Stimulated activated CD8-positive, alpha-beta memory T cell treated with anti-CD3 and anti-CD28 coated beads, Interleukin-7, amount 100 ng/mL, for 4 hours (primary cell): ENCODE data around the gene SIT1.
A peak's percentile ranks its signal among the peaks of the same experiment; 100 is the strongest.
"Not testable (repeated sequence)": the region's sequence is repeated elsewhere in the genome, so short reads cannot be mapped to it uniquely, and the experiment has no call there.

Source experiments
- DNase-seq, 2 donors: peaks; one replicate each; pipeline ENCODE4 v3.0.0-alpha.2; 2020; ENCODE audit warnings: low read depth in 2 of 2

Gene SIT1

DNA sequence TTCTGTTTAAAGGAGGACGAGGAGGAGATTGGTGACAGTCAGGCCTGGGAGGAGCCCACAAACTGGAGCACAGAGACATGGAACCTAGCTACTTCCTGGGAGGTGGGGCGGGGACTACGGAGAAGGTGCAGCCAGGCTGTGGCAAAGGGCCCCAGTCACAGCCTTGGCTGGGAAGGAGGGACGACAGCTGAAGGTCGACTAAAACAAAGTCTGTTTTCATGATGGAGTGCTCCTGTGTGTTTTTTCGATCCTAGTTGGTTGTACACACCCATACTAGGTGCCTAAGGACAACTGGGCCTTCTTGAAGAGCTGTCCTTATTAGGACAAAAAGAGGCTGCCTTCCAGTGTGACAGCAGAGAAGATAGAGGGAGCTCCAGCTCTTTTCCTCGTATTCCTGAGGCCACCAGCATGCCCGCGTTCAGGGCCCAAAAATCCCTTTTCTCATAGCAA lies 10.3 kb upstream of the SIT1 start:
- DNase-seq = no peak

DNA sequence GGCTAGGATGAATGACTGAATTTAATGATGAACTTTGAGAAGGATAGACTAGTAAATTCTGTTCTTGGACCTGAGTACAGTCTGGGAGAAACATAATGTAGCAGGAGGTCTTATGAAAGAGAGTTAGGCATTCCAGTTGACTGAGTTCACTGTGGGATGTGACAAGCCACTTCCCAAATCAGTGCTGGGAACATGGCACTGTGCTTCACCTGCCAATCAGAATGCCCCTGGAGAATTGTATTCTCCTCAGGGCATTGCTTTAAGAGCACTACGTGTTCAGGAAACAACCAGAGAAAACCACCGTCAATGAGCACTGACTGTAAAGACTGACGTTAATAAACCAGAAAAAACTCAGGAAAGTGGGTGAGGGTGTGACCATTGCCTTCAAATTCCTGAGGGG lies 8.6 kb upstream of the SIT1 start:
- DNase-seq = no peak

DNA sequence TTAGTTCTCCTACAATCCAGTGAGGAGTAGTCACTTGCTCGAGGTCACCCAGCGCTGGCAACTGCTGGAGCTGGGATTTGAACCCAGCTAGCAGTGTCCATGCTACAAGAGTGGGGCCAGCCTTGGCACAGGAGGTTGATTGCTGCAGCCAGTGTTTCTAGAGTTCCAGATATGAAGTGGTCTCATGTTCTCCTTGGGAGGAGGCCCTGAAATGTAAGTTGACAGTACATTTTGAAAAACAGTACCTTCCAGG lies 8.2 kb upstream of the SIT1 start:
- DNase-seq = no peak

DNA sequence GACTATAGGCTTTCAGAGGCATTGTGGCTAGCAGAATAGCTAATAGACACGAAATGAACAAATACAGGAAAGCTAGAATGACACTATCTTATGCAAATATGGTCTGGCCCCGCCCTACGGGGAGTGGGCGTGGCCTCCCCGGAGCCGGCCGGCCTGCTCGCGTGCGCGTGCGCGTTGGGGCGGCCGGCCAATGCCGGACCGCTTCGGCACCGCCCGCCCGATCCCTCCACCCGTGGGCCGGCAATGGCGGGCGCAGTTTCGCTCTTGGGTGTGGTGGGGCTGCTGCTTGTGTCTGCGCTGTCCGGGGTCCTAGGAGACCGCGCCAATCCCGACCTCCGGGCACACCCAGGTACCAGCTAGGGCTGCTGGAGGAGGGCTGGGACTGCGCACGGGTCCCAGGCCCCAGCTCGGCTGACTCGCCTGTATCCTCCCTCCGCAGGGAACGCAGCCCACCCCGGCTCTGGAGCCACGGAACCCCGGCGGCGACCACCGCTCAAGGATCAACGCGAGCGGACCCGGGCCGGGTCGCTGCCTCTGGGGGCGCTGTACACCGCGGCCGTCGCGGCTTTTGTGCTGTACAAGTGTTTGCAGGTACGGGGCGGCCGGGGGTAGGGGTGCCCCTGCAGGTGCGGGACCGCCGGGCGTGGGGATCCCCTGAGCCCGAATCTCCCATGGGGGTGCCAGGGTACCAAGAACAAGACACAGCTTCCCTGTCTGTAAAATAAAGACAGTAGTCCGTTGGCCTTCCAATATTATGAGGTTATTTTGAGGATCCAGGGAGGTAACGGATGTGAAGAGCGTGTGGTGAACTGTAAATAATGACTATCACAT lies 7.6 kb upstream of the SIT1 start, which contains the start of gene CCDC107:
Gene CCDC107, plus strand, starts transcription at position 156 of the 831 bp plus-strand sequence. Its CDS starts 88 bp downstream, at position 244.
- peak; percentile 58 to 77 for DNase-seq

DNA sequence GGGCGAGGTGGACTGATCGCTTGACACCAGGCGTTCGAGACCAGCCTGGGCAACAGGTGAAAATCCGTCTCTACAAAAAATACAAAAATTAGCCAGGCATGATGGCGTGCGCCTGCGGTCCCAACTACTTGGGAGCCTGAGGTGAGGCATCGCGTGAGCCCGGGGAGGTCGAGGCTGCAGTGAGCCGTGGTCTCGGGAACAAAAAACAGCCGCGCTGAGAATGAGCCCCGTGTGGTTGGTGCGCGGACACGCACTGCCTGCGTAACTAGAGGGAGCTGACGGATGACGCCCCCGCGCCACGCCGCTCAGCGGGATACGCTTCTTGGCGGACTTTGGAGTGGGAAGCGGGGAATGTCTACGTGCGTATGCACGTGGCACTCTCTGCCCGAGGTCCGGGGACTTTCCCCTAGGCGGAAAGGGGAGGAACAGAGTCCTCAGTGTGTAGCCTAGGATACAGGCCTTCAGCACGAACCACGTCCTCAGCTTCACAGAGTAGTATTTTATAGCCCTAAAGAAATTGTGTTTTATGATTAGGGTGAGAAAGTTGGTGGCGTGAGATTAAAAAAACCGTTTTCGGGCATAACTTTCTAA lies 6.9 kb upstream of the SIT1 start, which contains the start of gene RMRP:
Gene RMRP, minus strand, starts transcription at position 474 of the 591 bp plus-strand sequence.
- DNase-seq = peak; percentile 92 to 94

DNA sequence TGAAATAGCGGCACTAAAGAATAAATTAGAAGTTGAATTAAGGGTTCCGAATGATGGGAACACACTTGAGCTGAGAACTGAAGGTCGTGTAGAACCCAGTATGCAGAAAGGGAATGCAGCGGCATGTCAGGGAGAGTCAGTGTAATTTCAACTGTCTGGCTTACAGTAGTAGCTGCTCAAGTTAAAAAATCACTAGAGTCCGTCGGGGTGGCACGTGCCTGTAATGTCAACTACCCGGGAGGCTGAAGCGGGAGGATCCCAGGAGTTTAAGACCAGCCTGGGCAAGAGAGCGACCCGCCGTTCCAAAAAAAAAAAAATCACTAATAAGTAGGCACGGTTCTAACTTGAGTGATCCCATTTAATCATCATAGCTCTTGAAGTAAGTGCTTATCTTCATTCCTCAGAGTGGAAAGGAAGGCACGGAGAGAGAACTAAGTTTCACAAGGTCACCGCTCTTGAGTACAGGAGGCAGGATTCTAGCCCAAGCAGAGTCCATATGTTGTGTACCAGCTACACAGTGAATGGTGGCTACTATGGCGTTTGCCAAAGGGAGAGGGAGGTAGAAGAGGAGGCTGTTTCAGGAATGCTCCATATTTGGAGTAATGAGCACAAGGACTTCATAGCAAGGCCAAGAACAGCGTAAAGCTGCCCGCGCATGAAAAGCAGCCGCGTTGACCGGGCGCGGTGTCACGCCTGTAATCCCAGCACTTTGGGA lies 6.3 kb upstream of the SIT1 start:
- no peak for DNase-seq

DNA sequence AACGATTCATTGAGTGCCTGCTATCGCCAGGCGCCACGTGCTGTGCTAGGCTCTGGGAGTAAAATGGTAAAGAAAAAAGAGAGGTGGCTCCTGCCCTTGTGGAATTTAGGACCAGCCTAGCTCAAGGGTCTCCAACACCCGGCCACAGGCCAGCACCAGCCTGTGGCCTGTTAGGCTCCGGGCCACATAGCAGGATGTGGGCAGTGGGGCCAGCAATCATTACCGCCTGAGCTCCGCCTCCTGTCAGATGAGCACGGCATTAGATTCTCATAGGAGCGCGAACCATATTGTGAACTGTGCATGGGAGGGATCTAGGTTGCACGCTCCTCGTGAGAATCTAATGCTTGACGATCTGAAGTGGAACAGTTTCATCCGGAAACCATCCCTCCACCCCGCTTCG lies 5.6 kb upstream of the SIT1 start:
- no peak for DNase-seq

DNA sequence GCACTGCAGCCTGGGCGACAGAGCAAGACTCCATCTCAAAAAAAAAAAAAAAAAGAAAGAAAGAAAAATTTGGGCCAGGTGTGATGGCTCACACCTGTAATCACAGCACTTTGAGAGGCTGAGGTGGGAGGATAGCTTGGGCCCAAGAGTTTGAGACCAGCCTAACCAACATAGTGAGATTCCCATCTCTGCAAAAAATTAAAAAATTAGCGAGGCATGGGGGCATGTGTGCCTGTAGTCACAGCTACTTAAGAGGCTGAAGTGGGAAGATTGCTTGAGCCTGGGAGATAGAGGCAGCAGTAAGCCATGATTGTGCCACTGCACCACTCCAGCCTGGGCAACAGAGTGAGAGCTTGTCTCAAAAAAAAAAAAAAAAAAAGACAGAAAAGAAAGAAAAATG lies 2.9 kb upstream of the SIT1 start:
- no peak for DNase-seq

DNA sequence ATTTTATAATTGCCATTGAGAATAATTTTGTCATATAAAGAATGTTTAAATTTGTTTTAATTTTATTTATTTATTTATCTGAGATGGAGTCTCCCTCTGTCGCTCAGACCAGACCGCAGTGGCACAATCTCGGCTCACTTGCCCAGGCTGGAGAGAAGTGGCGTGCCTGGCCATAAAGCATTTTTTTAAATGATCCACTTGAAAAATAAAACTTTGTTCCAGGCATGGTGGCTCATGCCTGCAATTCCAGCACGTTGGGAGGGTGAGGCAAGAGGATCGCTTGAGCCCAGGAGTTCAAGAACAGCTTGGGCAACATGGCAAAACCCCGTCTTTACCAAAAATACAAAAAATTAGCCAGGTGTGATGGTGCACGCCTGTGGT lies 2.1 kb upstream of the SIT1 start:
- no peak for DNase-seq

DNA sequence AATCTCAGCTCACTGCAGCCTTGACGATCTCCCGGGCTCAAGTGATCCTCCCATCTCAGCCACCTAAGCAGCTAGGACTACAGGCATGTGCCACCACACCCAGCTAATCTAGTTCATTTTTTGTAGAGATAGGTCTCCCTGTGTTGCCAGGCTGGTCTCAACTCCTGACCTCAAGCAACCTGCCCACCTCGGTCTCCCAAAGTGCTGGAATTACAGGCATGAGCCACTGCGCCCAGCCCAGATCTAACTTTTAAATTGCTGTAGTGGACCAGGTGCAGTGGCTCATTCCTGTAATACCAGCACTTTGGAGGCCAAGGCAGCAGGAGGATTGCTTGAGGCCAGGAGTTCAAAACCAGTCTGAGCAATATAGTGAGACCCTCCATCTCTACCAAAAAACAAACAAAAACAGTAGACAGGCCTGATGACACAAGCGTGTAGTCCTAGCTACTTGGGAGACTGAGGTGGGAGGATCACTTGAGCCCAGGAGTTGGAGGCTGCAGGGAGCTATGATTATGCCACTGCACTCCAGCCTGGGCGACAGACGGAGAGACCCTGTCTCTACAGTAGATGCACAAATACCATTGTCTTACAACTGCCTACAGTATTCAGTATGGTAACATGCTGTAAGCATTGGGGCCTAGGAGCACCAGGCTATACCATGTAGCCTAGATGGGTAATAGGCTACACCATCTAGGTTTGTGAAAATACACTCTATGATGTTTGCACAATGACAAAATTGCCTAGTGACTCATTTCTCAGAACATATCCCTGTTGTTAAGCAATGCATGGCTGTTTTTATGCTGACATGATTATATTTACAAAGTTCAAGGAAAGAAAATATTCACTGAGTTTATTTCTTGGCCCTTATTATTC lies 1.5 kb upstream of the SIT1 start:
- no peak for DNase-seq

DNA sequence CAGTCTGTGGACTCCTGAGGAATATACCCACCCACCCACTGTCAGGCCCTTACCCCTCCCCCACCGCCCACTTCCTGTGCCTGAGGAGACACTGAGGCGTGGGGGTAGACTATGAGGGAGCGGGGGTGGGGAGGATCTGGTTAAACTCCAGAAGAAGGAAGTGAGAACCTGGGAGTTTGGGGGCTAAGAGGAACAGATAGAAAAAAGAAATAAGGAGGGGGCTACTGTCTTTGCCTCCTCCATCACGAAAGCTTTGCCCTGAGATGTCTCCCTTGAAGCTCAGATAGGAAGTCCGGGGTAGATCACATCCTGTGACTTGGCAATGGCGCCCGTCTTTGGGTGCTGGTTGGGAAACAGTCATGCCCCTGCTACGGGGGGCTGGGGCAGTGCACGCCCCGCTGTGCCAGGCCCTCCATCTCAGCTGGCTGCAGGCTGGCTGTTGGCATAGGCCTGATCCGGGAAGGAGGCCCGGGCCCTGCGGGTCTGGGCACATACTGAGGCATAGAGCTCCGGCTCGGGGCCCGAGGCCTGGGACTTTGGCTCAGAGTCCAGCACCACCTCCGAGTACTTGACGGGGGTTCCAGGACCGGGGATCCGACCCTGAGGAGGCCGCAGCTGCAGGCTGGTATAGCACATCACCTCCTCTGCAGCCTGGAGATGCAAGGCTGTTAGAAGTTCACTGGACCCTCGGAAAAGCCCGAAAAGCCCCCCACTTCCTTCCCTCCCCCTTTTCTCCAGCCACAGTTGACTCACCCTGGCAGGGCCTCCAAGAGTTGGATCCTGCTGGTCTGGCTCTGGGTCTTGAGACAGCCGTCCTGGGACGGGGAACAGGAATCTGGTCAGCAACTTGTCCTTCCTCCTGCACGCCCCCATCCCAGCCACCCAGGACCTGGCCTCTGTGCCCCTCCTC lies 1.0 kb downstream of the SIT1 start:
- no peak for DNase-seq

DNA sequence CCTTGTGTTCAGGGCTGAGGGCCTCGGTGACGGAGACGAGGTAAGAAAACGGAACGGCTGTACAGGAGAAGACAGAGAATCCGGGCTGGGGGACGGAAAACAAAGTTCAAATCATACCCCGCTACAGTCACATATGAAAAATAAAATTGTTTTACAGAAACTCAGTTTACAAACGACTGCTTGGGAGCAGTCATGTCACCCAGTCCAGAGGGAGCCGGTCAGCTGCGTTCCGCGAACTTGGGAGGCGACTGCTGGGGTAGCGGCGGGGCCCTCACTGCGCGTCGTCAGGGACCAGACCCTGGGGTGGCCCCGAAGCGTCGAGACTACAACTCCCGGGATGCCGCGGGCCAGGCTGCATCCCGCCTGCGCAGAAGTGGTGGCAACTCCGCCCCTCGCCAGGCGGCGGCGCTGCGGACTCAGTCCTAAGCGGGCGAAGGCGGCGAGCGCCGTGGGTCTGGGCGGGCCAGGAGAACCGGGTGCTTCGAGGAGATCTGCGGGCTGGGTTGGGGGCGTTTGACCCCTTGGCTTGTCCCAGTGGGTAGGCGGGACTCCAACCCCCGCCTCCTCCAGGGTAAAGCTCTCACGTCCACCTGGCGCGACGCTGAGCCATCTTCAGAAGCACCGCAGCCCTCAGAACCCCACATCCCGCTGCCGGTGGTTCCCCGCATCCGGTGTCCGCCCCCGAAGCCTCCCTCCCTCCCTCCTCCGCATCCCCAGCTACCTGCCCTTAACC lies 4.0 kb downstream of the SIT1 start:
- peak; percentile 78 to 85 for DNase-seq

DNA sequence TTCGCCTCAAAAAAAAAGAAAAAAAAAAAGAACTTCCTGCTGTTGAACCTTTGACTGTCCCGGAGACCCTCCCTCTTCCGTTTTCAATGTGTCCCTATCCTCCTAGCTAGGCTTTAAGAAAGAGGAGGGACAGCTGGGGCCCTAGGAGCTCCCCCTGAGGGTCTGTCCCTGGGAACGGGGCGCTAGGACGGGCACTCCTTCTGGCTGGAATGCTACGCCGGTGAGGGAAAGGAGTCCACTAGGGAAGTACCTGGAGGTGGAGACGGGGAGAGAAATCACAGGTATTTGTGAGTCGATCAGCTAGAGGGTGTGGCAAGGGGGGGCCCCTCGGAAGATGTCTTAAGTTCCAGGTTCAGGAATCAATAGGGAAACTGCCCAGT lies 4.6 kb downstream of the SIT1 start:
- no peak for DNase-seq

DNA sequence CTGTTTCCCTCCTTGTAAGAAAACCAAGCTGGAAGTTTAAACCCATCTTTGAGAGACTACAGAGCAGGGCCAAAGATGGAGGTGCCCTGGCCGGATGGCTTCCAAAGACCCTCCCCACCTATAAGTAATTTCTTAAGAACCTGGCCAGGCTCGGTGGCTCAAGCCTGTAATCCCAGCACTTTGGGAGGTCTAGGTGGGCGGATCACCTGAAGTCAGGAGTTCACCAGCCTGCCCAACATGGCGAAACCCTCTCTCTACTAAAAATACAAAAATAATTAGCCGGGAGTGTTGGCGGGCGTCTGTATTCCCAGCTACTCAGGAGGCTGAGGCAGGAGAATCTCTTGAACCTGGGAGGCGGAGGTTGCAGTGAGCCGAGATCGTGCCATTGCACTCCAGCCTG lies 5.0 kb downstream of the SIT1 start:
- not testable (repeated sequence) for DNase-seq

DNA sequence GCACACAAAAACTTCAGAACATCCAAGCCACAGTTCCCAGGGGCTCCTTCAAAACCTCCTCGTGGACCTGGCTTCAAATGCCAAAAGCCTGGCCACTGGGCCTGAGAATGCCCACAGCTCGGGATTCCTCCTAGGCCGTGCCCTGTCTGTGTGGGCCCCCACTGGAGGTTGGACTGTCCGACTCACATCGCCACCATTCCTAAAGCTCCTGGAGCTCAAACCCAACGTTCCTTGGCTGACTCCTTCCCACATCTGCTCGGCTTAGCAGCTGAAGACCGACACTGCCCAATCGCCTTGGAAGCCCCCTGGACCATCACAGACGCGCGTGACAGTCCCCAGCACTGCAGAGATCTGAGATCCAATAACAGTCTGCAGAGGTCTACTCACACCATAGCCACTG lies 7.7 kb downstream of the SIT1 start:
- DNase-seq = no peak

DNA sequence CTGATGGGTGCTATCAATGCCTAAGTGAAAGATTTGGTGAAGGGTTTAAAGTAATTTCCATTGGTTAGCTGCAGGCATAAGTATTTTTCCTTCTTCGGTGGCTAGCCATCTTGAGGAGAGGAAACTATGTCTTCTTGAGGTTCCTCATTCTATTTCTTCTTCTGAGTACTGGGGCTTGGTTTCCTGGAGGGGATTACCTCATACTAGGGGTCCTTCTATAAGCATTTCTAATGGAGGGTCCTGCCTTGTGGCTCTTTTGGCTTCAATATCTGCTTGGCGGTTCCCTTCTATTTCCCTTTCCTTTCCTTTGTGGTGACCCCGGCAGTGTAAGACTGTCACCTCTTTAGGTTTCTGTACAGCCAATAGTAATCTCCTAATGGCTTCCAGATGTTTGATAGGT lies 9.3 kb downstream of the SIT1 start:
- not testable (repeated sequence) for DNase-seq

DNA sequence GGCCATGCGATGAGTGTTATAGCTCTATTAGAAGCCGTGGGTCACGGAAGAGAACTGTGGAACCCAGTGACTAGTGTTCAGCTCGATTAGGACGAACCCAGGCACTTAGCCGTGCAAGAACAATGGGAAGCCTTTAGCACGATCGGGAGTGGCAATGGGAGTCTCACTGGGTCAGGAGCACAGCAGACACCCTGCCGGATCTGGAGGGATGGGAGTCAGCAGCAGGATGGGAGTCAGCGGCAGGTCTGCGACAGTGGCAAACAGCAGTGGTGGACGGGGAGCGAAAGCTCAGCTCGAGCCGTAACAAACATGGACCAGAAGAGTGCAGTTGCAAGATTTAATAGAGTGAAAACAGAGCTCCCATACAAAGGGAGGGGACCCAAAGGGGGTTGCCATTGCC lies 10.3 kb downstream of the SIT1 start:
- DNase-seq = not testable (repeated sequence)

DNA sequence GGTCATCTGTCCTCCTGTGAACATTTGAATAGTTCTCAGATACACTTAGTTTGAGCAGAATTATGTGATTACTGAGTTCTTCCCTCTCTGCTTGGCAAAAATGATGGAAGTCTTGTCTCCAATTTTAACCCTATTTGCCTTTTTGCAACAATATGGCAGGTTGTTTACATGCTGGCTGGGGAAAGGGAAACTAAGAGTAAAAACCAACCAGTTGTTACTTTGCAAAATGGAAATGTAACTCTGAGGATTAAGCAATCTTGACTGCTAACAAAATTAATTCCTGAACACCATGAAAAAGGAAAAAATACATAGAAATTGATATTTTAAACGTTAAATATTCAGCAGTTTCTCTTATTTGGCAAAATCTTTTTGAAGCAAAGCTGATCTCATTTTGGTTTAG lies 11.1 kb downstream of the SIT1 start:
- no peak for DNase-seq

DNA sequence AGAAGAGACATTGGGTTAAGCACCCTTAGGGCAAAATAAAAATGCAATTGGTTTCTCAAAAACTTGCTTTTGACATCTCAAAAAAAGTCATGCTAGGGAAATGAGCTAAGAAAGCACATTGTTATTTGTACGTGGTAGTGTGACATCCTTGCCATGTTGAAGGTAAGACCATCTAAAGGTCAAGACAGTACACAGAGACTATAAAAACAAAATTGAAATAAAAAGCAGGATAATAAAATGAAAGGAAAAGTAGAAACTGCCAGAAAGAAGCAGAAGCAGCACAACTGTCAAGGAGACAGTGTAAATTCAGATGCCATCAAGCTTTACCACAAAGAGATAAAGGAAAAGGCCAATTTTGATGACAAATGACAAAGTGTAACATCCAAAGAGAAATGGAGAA lies 11.5 kb downstream of the SIT1 start:
- DNase-seq = not testable (repeated sequence)

DNA sequence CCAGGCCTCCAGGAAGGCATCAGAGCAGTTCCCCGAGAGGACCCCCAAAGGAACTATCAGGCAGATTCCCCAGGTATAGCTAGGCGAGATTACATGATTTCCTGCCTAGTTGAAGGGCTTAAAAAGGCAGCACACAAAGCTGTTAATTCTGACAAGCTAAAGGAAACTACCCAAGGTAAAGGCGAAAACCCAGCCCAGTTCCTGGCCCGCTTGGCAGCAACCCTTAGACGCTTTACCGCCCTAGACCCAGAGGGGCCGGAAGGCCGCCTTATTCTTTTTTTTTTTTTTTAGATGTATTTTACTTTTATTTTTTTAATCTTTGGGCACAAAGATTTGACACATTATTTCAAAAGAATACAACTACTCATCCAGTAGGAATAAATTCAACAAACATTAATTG lies 12.0 kb downstream of the SIT1 start:
- not testable (repeated sequence) for DNase-seq
